ENCODE data around the gene RXFP4. TPM values are rescaled to one million over a fixed set of nuclear protein-coding genes. Genes with fewer than 3 reads are reported as not detected.
"Not testable (repeated sequence)": the region's sequence is repeated elsewhere in the genome, so short reads cannot be mapped to it uniquely, and the experiment has no call there.

RXFP4 gene
- not detected in 2 replicates for total RNA-seq

GRCh38 chr1:155940993-155941844 lies at the start of gene RXFP4:
Gene RXFP4, plus strand, starts transcription at chr1:155941638. Its CDS starts 72 bp downstream, at chr1:155941710.
- intact Hi-C loops (cut with micrococcal nuclease) = no loop called here
- peaks cover 39% of the 10 kb centered on the region for H3K4me1 Mint-ChIP-seq (ENCODE audit: low read depth)
- no peaks in the 10 kb centered on the region for H3K27me3 Mint-ChIP-seq (ENCODE audit: low read depth)
- no peaks in the 10 kb centered on the region for H3K9me3 Mint-ChIP-seq
- H3K36me3 Mint-ChIP-seq (ENCODE audit: low read depth) = peaks cover 18% of the 10 kb centered on the region
- no peak within 1 kb of the TSS for H3K4me3 Mint-ChIP-seq (ENCODE audit: low read depth)
- H3K27ac Mint-ChIP-seq = peak within 1 kb of the TSS; percentile 83
- DNase-seq (ENCODE audit: low spot score) = no peak

GRCh38 chr1:155892796-155893195 lies 48.6 kb upstream of the RXFP4 start:
- H3K4me1 Mint-ChIP-seq (ENCODE audit: low read depth) = peaks cover 13% of the 10 kb centered on the region
- peak overlapping the region; percentile 8 for H3K27ac Mint-ChIP-seq
- no peaks in the 10 kb centered on the region for H3K9me3 Mint-ChIP-seq
- H3K27me3 Mint-ChIP-seq (ENCODE audit: low read depth) = no peaks in the 10 kb centered on the region
- intact Hi-C loops (cut with micrococcal nuclease) = no loop called here
- DNase-seq (ENCODE audit: low spot score) = no peak
- H3K4me3 Mint-ChIP-seq (ENCODE audit: low read depth) = no peak overlapping the region
- peaks cover 7% of the 10 kb centered on the region for H3K36me3 Mint-ChIP-seq (ENCODE audit: low read depth)

DNA sequence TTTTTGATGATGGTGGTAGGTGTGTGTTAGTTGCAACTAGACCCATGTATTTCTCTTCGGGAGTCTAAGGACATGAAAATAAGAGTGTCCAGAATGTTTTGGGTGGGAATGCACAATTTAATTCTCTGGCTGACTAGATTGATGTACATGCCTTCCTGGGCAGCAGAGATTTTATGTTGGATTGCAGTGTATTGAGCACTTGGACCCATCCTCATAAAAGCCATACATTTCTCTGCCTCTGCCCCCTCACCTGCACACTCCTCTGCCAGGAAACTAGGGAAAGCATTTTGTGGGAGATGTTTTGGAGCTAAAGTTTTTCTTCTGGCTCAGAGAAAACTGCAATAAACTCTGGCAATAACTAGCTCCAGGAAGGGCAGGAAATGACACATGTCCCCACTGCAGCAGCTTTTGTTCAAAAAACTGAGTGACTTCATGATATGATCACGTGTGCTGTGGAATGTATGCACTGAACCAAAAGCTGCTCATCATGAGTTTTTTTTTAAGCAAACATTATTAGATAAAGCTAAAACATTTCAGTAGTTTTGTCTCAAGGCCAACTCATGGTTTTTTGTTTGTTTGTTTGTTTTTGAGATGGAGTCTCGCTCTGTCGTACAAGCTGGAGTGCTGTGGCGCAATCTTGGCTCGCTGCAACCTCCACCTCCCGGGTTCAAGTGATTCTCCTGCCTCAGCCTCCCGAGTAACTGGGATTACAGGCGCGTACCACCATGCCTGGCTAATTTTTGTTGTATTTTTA lies 47.9 kb upstream of the RXFP4 start:
- no peaks in the 10 kb centered on the region for H3K27me3 Mint-ChIP-seq (ENCODE audit: low read depth)
- intact Hi-C loops (cut with micrococcal nuclease) = no loop called here
- peaks cover 13% of the 10 kb centered on the region for H3K4me1 Mint-ChIP-seq (ENCODE audit: low read depth)
- H3K27ac Mint-ChIP-seq = peak overlapping the region; percentile 8
- H3K9me3 Mint-ChIP-seq = no peaks in the 10 kb centered on the region
- peaks cover 10% of the 10 kb centered on the region for H3K36me3 Mint-ChIP-seq (ENCODE audit: low read depth)
- DNase-seq (ENCODE audit: low spot score) = no peak
- no peak overlapping the region for H3K4me3 Mint-ChIP-seq (ENCODE audit: low read depth)

DNA sequence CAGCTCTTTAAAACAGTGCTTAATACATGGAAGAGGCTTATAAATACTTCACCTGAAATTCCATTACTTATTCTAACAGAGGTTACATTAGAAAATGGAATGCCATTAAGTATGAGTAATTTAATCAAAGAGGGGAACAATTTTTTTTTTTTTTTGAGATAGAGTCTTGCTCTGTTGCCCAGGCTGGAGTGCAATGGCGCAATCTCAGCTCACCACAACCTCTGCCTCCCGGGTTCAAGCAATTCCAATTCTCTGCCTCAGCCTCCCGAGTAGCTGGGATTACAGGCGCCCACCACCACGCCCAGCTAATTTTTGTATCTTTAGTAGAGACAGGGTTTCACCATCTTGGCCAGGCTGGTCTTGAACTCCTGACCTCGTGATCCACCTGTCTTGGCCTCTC lies 45.8 kb upstream of the RXFP4 start:
- H3K27ac Mint-ChIP-seq; intact Hi-C loops (cut with micrococcal nuclease); H3K27me3 Mint-ChIP-seq (ENCODE audit: low read depth); DNase-seq (ENCODE audit: low spot score); H3K4me3 Mint-ChIP-seq (ENCODE audit: low read depth); H3K9me3 Mint-ChIP-seq: not testable (repeated sequence)
- Mint-ChIP-seq H3K36me3 (ENCODE audit: low read depth) (peaks cover 31% of the 10 kb centered on the region), H3K4me1 (ENCODE audit: low read depth) (peaks cover 15% of the 10 kb centered on the region)

GRCh38 chr1:155896476-155896875 lies 45.0 kb upstream of the RXFP4 start:
- H3K4me3 Mint-ChIP-seq (ENCODE audit: low read depth); intact Hi-C loops (cut with micrococcal nuclease); DNase-seq (ENCODE audit: low spot score); H3K27me3 Mint-ChIP-seq (ENCODE audit: low read depth); H3K9me3 Mint-ChIP-seq; H3K27ac Mint-ChIP-seq: not testable (repeated sequence)
- peaks cover 35% of the 10 kb centered on the region for H3K36me3 Mint-ChIP-seq (ENCODE audit: low read depth)
- H3K4me1 Mint-ChIP-seq (ENCODE audit: low read depth) = peaks cover 15% of the 10 kb centered on the region

- H3K36me3 Mint-ChIP-seq (ENCODE audit: low read depth) = peaks cover 39% of the 10 kb centered on the region
- H3K4me1 Mint-ChIP-seq (ENCODE audit: low read depth) = peaks cover 14% of the 10 kb centered on the region
- H3K27ac Mint-ChIP-seq = no peak overlapping the region
- intact Hi-C loops (cut with micrococcal nuclease) = no loop called here
- H3K4me3 Mint-ChIP-seq (ENCODE audit: low read depth) = no peak overlapping the region
- H3K9me3 Mint-ChIP-seq = no peaks in the 10 kb centered on the region
- DNase-seq (ENCODE audit: low spot score) = no peak
- no peaks in the 10 kb centered on the region for H3K27me3 Mint-ChIP-seq (ENCODE audit: low read depth)
These were observed 43.7 kb upstream of the RXFP4 start for GRCh38 chr1:155897746-155898145.

- no peak overlapping the region for H3K27ac Mint-ChIP-seq
- no peaks in the 10 kb centered on the region for H3K9me3 Mint-ChIP-seq
- H3K36me3 Mint-ChIP-seq (ENCODE audit: low read depth) = peaks cover 47% of the 10 kb centered on the region
- H3K4me3 Mint-ChIP-seq (ENCODE audit: low read depth) = no peak overlapping the region
- peaks cover 3% of the 10 kb centered on the region for H3K4me1 Mint-ChIP-seq (ENCODE audit: low read depth)
- no peaks in the 10 kb centered on the region for H3K27me3 Mint-ChIP-seq (ENCODE audit: low read depth)
- no peak for DNase-seq (ENCODE audit: low spot score)
- intact Hi-C loops (cut with micrococcal nuclease) = no loop called here
These were observed 42.5 kb upstream of the RXFP4 start for GRCh38 chr1:155898888-155899287.

DNA sequence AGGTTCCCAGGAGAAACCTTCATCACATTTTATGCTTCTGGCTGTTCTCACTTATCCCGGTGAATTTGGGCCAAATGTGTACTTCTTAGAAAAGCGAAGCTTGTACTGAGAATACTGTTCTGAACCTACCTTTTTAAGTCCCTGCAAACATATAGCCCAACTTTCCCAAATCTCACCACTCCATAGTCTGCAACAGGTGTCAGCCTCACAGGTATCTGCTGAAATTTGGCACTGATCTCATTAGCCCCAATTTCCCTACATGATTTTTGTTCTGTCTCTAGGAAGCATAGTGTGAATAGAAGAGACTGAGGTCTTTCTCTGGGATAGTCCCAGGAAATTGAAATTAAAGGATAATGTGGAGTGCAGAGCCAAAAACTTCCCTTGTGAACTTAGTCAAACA lies 41.8 kb upstream of the RXFP4 start:
- intact Hi-C loops (cut with micrococcal nuclease) = no loop called here
- Mint-ChIP-seq H3K4me1 (ENCODE audit: low read depth) (peaks cover 2% of the 10 kb centered on the region), H3K36me3 (ENCODE audit: low read depth) (peaks cover 55% of the 10 kb centered on the region), H3K4me3 (ENCODE audit: low read depth) (no peak overlapping the region), H3K9me3 (no peaks in the 10 kb centered on the region), H3K27me3 (ENCODE audit: low read depth) (no peaks in the 10 kb centered on the region), H3K27ac (no peak overlapping the region)
- no peak for DNase-seq (ENCODE audit: low spot score)

DNA sequence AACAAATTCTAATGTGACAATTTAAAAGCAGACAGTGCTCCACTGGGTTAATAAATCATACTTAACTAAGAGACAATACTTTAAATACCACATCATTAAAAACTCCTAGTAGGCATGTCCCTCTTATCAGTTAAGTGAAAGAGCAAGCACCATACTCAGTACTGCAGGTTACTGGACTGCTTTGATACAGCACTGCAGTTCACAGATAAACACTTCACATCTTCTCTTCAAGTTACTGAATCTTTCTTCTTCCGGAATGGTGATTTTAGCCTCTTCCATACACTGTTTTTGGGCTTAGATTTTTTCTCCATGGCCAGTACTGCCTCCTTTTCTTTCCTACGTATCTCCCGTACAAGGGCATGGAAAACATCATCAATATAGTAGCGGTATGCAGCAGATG lies 41.3 kb upstream of the RXFP4 start:
- Mint-ChIP-seq H3K27ac (no peak overlapping the region), H3K9me3 (no peaks in the 10 kb centered on the region), H3K27me3 (ENCODE audit: low read depth) (no peaks in the 10 kb centered on the region), H3K4me1 (ENCODE audit: low read depth) (peaks cover 2% of the 10 kb centered on the region), H3K36me3 (ENCODE audit: low read depth) (peaks cover 57% of the 10 kb centered on the region), H3K4me3 (ENCODE audit: low read depth) (no peak overlapping the region)
- intact Hi-C loops (cut with micrococcal nuclease) = no loop called here
- DNase-seq (ENCODE audit: low spot score) = no peak

DNA sequence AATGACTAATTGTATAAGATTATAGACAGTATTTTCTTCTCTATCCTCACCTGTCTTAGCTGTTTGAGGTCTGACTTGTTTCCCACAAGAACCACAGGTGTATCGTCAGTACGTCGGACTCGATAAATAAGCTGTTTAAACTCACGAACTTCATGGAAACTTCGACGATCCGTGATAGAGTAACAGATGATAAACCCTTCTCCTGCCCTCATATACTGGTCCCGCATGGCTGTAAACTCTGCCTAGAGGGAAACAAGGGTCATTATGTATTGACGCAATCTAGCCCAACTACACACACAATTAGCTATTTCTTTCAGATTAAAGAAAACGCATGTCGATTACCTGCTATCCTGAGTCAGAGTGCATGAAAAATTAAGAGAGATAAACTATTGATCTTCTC lies 37.2 kb upstream of the RXFP4 start:
- intact Hi-C loops (cut with micrococcal nuclease) = no loop called here
- no peaks in the 10 kb centered on the region for H3K4me1 Mint-ChIP-seq (ENCODE audit: low read depth)
- peaks cover 67% of the 10 kb centered on the region for H3K36me3 Mint-ChIP-seq (ENCODE audit: low read depth)
- no peaks in the 10 kb centered on the region for H3K9me3 Mint-ChIP-seq
- no peak overlapping the region for H3K4me3 Mint-ChIP-seq (ENCODE audit: low read depth)
- H3K27ac Mint-ChIP-seq = no peak overlapping the region
- H3K27me3 Mint-ChIP-seq (ENCODE audit: low read depth) = no peaks in the 10 kb centered on the region
- no peak for DNase-seq (ENCODE audit: low spot score)

GRCh38 chr1:155909894-155910293 lies 31.5 kb upstream of the RXFP4 start:
- Mint-ChIP-seq H3K4me1 (ENCODE audit: low read depth) (peaks cover 17% of the 10 kb centered on the region), H3K27ac (peak overlapping the region; percentile 94), H3K4me3 (ENCODE audit: low read depth) (peak overlapping the region; percentile 92), H3K27me3 (ENCODE audit: low read depth) (no peaks in the 10 kb centered on the region), H3K9me3 (no peaks in the 10 kb centered on the region), H3K36me3 (ENCODE audit: low read depth) (peaks cover 70% of the 10 kb centered on the region)
- intact Hi-C loops (cut with micrococcal nuclease) = loop anchor here (2.0 kb wide), 1 partner anchor 67 kb away; no protein-coding TSS in a partner anchor
- no peak for DNase-seq (ENCODE audit: low spot score)

- H3K4me3 Mint-ChIP-seq (ENCODE audit: low read depth) = peak overlapping the region; percentile 92
- H3K36me3 Mint-ChIP-seq (ENCODE audit: low read depth) = peaks cover 75% of the 10 kb centered on the region
- no peak for DNase-seq (ENCODE audit: low spot score)
- H3K4me1 Mint-ChIP-seq (ENCODE audit: low read depth) = peaks cover 17% of the 10 kb centered on the region
- H3K27me3 Mint-ChIP-seq (ENCODE audit: low read depth) = no peaks in the 10 kb centered on the region
- peak overlapping the region; percentile 94 for H3K27ac Mint-ChIP-seq
- intact Hi-C loops (cut with micrococcal nuclease) = loop anchor here (1.0 to 2.0 kb wide), 2 partner anchors 51 to 66 kb away; partner anchors contain the start of gene SYT11
- H3K9me3 Mint-ChIP-seq = no peaks in the 10 kb centered on the region
These were observed 30.8 kb upstream of the RXFP4 start for GRCh38 chr1:155910621-155911121.

Data from activated T-helper 2 cell treated with anti-CD3 and anti-CD28 coated beads, Interferon-gamma antibody, Interleukin-2, Interleukin-4, amounts not matched to agents 10 μg/mL and 5 μg/mL and 100 μg/mL, durations not matched to agents 14 hours and 24 hours and 36 hours (primary cell).